Measurements from ENCODE around the gene MTUS2.

Gene MTUS2

DNA sequence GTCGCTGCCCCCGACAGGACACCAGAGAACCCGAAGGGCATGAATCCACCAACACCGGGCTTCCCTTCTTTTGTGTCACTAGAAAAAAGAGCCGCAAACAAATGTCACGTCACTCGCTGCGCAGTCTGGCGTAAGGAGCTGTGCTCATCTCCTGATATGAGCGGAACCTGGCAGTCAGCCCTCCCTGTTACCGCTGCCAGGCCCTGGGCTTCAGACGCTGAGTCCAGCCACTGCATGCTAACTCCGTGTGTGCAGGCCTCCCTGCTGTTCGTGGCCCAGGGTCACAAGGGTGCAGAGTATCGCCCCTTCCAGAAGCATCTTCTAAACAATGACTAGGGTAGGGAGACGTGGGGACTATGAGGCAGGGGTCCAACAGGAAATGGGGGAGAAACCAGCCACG lies 704.0 kb downstream of the MTUS2 start:
- TF ChIP-seq, protein P1, sequence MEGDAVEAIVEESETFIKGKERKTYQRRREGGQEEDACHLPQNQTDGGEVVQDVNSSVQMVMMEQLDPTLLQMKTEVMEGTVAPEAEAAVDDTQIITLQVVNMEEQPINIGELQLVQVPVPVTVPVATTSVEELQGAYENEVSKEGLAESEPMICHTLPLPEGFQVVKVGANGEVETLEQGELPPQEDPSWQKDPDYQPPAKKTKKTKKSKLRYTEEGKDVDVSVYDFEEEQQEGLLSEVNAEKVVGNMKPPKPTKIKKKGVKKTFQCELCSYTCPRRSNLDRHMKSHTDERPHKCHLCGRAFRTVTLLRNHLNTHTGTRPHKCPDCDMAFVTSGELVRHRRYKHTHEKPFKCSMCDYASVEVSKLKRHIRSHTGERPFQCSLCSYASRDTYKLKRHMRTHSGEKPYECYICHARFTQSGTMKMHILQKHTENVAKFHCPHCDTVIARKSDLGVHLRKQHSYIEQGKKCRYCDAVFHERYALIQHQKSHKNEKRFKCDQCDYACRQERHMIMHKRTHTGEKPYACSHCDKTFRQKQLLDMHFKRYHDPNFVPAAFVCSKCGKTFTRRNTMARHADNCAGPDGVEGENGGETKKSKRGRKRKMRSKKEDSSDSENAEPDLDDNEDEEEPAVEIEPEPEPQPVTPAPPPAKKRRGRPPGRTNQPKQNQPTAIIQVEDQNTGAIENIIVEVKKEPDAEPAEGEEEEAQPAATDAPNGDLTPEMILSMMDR (IDR thresholded peaks at IDR 0.05), result no peak

DNA sequence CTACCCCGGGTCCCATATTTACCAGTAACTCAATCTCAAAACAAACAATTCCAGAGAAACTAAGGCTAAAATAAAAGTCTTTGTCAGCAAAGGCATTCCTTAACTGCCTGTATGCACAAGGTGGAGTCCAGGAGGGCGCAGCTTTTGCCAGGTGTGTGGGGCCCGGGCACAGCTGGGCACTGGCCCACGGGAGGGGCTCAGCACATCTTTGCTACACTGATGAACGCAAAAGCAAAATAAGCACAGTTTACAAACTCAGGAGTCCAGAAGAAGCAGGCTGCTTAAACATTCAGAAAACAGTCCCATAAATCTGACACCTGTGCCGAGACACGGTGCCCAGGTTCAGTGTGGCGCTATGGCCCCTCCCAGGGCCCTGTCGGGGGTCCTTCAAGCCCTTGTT lies 704.5 kb downstream of the MTUS2 start:
- TF ChIP-seq, protein P1 (IDR thresholded peaks at IDR 0.05), result no peak

GRCh38 chr13:29525757-29526156 lies 705.6 kb downstream of the MTUS2 start:
- TF ChIP-seq, protein P1 (IDR thresholded peaks at IDR 0.05), result no peak

DNA sequence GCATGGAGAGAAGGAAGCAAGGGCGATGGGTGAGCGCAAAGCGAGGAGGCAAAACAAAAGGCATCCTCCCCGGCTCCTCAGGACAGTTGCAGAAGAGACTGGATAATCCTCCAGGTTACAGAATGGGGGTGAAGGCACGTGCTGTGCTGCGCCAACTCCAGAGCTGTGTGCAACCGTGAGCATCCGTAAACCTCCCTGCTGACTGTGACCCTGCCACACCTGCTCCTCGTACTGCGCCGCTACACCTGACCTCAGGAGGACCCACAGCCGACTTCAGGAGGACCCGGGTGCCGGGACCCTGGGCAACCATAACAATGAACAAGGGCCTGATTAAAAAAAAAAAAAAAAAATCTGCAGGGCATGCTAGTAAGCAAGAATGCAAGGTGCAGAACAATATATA lies 706.6 kb downstream of the MTUS2 start:
- TF ChIP-seq, protein P1 (IDR thresholded peaks at IDR 0.05), result no peak

DNA sequence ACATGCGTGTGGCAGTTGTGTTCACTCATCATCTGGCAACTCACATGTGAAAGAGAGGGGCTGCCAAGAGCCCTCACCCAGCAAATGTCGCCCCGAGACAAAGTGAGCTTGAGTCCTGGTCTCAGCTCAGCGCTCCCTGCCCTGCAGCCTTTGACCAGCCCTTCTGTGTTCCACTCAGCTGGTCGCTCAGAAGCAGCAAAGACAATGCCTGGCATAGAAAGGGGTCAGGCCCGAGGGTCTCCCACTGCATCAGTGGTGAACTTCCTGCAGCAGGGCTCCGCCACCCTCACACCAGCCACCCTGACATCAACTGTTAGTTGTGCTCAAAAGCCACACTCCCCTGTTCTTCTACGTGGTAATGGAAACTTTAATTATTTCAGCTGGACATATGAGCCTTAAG lies 707.4 kb downstream of the MTUS2 start:
- TF ChIP-seq, protein P1 (IDR thresholded peaks at IDR 0.05), result no peak

DNA sequence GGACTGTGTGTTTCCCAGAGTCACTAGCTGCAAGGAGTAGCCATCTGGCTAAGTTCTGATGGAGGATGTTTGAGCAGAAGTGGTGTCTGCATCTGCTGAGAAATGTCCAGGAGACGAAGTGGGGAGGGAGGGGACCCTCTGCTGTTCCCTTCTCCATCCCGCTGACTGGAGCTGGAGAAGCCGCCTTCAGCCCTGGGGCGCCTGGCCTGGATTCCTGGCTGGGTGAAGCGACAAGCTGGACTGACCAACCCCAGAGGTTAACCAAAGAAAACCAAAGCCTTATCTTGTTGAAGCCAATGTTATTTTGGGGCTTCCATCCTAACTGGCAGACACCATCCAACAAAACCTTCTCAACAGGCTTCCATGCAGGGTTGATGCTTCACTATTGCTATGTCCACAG lies 707.8 kb downstream of the MTUS2 start:
- TF ChIP-seq, protein P1 (IDR thresholded peaks at IDR 0.05), result no peak

- TF ChIP-seq, protein P1 (IDR thresholded peaks at IDR 0.05), result no peak
Observed at GRCh38 chr13:29529754-29530153, 709.6 kb downstream of the MTUS2 start.

- TF ChIP-seq, protein P1 (IDR thresholded peaks at IDR 0.05), result no peak
Observed at GRCh38 chr13:29530901-29531300, 710.8 kb downstream of the MTUS2 start.
